OCI-LY1 (cell line): ENCODE data around the gene CFAP73.

Source experiments
- H2AFZ ChIP-seq: fragments of 200-600 bp; sonication (generic), shearing (Covaris generic); 2 replicates; pipeline ENCODE4 v1.6.0; 2014; ENCODE audit warnings: antibody characterized with exemption, mild to moderate bottlenecking, low read length
- H3F3A ChIP-seq: fragments of 200-600 bp; sonication (generic), shearing (Covaris generic); 2 replicates; pipeline ENCODE4 v1.6.0; 2014; ENCODE audit warnings: mild to moderate bottlenecking, antibody characterized with exemption, low read length, moderate library complexity; ENCODE audit not compliant: insufficient read depth
- H3K27ac ChIP-seq: fragments of 200-600 bp; sonication (generic); 2 replicates; pipeline ENCODE4 v1.5.1; 2014; ENCODE audit warnings: low read length, mixed run types, mild to moderate bottlenecking, low read depth; ENCODE audit not compliant: poor library complexity, severe bottlenecking
- H3K27me3 ChIP-seq: fragments of 200-600 bp; sonication (generic); 2 replicates; pipeline ENCODE4 v1.6.0; 2014; ENCODE audit warnings: antibody characterized with exemption, mild to moderate bottlenecking, low read length, moderate library complexity; ENCODE audit not compliant: insufficient read depth
- H3K36me3 ChIP-seq: fragments of 200-600 bp; sonication (generic); 2 replicates; pipeline ENCODE4 v1.6.1; 2014; ENCODE audit warnings: mild to moderate bottlenecking, antibody characterized with exemption, low read length, moderate library complexity, mixed read lengths; ENCODE audit not compliant: insufficient read depth
- H3K4me1 ChIP-seq: fragments of 200-600 bp; sonication (generic); 2 replicates; pipeline ENCODE4 v1.5.1; 2014; ENCODE audit warnings: mild to moderate bottlenecking, low read length, moderate library complexity; ENCODE audit not compliant: insufficient read depth, severe bottlenecking
- H3K4me2 ChIP-seq: fragments of 200-600 bp; sonication (generic), shearing (Covaris generic); 2 replicates; pipeline ENCODE4 v1.6.1; 2014; ENCODE audit warnings: low read length
- H3K4me3 ChIP-seq: fragments of 200-600 bp; sonication (generic); 2 replicates; pipeline ENCODE4 v1.5.1; 2014; ENCODE audit warnings: low read length, low read depth, mild to moderate bottlenecking, mixed read lengths; ENCODE audit not compliant: poor library complexity, severe bottlenecking
- H3K79me2 ChIP-seq: fragments of 200-600 bp; shearing (Covaris generic); 2 replicates; pipeline ENCODE4 v1.6.1; 2016; ENCODE audit warnings: mixed run types, low read length, mixed read lengths; ENCODE audit not compliant: insufficient read depth
- H3K9ac ChIP-seq: fragments of 200-600 bp; sonication (generic), shearing (Covaris generic); 2 replicates; pipeline ENCODE4 v1.6.1; 2014; ENCODE audit warnings: mild to moderate bottlenecking, low read length, mixed read lengths
- H3K9me2 ChIP-seq: fragments of 200-600 bp; sonication (generic), shearing (Covaris generic); 2 replicates; pipeline ENCODE4 v1.6.1; 2014; ENCODE audit warnings: low read depth, mild to moderate bottlenecking, low read length, mixed read lengths
- H3K9me3 ChIP-seq: fragments of 200-600 bp; shearing (Covaris generic); 2 replicates; pipeline ENCODE4 v1.6.1; 2014; ENCODE audit warnings: low read length, mixed read lengths
- H4K20me1 ChIP-seq: fragments of 200-600 bp; sonication (generic), shearing (Covaris generic); 2 replicates; pipeline ENCODE4 v1.6.0; 2016; ENCODE audit warnings: mild to moderate bottlenecking, low read length; ENCODE audit not compliant: insufficient read depth
- CTCF ChIP-seq: fragments of 200-600 bp; sonication (generic), shearing (Covaris generic); IDR thresholded peaks from 2 replicates; pipeline ENCODE4 v1.5.1; 2017; ENCODE audit warnings: mild to moderate bottlenecking, antibody characterized with exemption, low read length, moderate library complexity, mixed read lengths
- EZH2 ChIP-seq: fragments of 200-600 bp; sonication (generic), shearing (Covaris generic); IDR thresholded peaks from 2 replicates; pipeline ENCODE4 v1.8.0; 2017; ENCODE audit warnings: borderline replicate concordance, mixed run types, mild to moderate bottlenecking, antibody characterized with exemption, low read length, moderate library complexity, mixed read lengths

CFAP73 gene

GRCh38 chr12:113149361-113150150 lies at the start of gene CFAP73:
CFAP73 (plus strand) TSS chr12:113149724; CDS start chr12:113149858, 134 bp downstream.
- Histone ChIP-seq H4K20me1 (no peaks in the 10 kb centered on the region), H3K4me1 (peaks cover 41% of the 10 kb centered on the region), H3K9me3 (no peaks in the 10 kb centered on the region; the same call in 1 of the 2 replicates), H3K79me2 (peaks cover 7% of the 10 kb centered on the region), H3K9me2 (no peaks in the 10 kb centered on the region), H2AFZ (no peak within 1 kb of the TSS), H3K9ac (no peak within 1 kb of the TSS; the same call in 1 of the 2 replicates), H3K36me3 (no peaks in the 10 kb centered on the region), H3F3A (peaks cover 4% of the 10 kb centered on the region; the same call in 1 of the 2 replicates), H3K27ac (peak within 1 kb of the TSS; percentile 34), H3K4me2 (peak within 1 kb of the TSS; percentile 20; the same call in 1 of the 2 replicates), H3K27me3 (no peaks in the 10 kb centered on the region), H3K4me3 (no peak within 1 kb of the TSS)
- TF ChIP-seq EZH2, result no peak
- no peak for TF ChIP-seq CTCF

DNA sequence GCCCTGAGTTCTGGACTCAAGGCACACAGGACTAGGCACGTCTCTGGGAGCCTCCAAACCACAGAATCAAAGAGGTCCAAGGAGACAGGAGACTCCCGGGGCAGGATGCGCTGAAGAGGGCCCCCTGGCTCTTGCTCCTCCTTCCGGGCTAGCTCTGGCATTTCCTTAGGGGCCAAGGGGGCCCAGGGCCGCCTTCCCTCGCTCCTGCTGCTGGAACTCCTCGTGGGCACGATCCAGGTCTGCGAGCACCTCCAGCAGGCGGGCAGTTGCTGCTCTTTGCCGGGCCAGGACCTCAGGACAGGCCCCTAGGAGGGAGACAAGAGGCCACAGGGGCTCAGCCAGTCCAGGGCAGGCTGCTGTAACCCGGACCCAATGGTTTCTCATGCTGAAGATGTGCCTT lies 49.8 kb upstream of the CFAP73 start:
- Histone ChIP-seq H3K79me2 (no peaks in the 10 kb centered on the region), H3K4me2 (no peak overlapping the region), H3K27me3 (no peaks in the 10 kb centered on the region), H3K27ac (peak overlapping the region; percentile 87), H3K9ac (peak overlapping the region; percentile 33; the same call in 1 of the 2 replicates), H3K9me2 (no peaks in the 10 kb centered on the region), H3K9me3 (no peaks in the 10 kb centered on the region), H2AFZ (no peak overlapping the region), H3K4me1 (peaks cover 74% of the 10 kb centered on the region), H4K20me1 (no peaks in the 10 kb centered on the region), H3F3A (peaks cover 14% of the 10 kb centered on the region; the same call in 1 of the 2 replicates), H3K4me3 (no peak overlapping the region), H3K36me3 (peaks cover 59% of the 10 kb centered on the region)
- TF ChIP-seq EZH2, result no peak
- no peak for TF ChIP-seq CTCF

DNA sequence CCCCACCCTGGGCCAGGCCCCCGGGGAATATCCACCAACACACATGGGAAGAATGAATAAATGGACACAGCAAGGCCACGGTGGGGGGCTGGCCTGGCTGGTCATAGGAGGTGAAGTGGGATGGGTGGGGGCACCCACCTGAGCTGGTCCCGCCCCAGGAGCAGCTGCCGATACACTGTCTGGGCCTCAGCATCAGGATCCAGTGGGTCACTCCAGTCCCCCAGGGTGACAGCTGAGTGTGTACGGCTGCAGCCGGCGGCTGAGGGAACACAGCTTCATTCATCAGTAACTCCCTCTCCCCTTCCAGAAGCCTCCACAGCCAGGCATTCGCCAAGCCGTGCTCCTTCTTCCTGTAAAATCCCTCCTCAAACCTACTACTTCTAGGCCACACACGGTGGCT lies 47.8 kb upstream of the CFAP73 start:
- Histone ChIP-seq H3K36me3 (peaks cover 59% of the 10 kb centered on the region), H3K9ac (no peak overlapping the region; the same call in 1 of the 2 replicates), H3K9me2 (no peaks in the 10 kb centered on the region), H3K27me3 (no peaks in the 10 kb centered on the region), H3K79me2 (no peaks in the 10 kb centered on the region), H3F3A (peaks cover 14% of the 10 kb centered on the region; the same call in 1 of the 2 replicates), H3K4me2 (no peak overlapping the region), H3K4me1 (peaks cover 74% of the 10 kb centered on the region), H3K9me3 (no peaks in the 10 kb centered on the region), H4K20me1 (no peaks in the 10 kb centered on the region), H3K27ac (peak overlapping the region; percentile 87), H2AFZ (no peak overlapping the region), H3K4me3 (no peak overlapping the region)
- TF ChIP-seq EZH2 (no peak), CTCF (no peak)
